HG03460 (cell line): ENCODE measurements around the gene SORL1.

Source experiments
- ATAC-seq: cut with Tn5 transposase; IDR thresholded peaks from one replicate; pipeline ENCODE4 v1.9.1; 2021; ENCODE audit not compliant: unreplicated experiment

Gene SORL1

GRCh38 chr11:121672630-121673487 is 220.7 kb downstream of the SORL1 start:
- ATAC-seq: no peak

GRCh38 chr11:121681550-121682268 is 229.6 kb downstream of the SORL1 start:
- no peak for ATAC-seq
